Stimulated activated CD8-positive, alpha-beta memory T cell treated with anti-CD3 and anti-CD28 coated beads, Interleukin-15, amount 100 ng/mL, for 48 hours (primary cell): ENCODE measurements around the gene PLXNA1.

Source experiments
- DNase-seq, 2 donors: peaks; one replicate each; pipeline ENCODE4 v3.0.0-alpha.2; 2020; ENCODE audit warnings: low read depth in 2 of 2

The PLXNA1 gene

DNA sequence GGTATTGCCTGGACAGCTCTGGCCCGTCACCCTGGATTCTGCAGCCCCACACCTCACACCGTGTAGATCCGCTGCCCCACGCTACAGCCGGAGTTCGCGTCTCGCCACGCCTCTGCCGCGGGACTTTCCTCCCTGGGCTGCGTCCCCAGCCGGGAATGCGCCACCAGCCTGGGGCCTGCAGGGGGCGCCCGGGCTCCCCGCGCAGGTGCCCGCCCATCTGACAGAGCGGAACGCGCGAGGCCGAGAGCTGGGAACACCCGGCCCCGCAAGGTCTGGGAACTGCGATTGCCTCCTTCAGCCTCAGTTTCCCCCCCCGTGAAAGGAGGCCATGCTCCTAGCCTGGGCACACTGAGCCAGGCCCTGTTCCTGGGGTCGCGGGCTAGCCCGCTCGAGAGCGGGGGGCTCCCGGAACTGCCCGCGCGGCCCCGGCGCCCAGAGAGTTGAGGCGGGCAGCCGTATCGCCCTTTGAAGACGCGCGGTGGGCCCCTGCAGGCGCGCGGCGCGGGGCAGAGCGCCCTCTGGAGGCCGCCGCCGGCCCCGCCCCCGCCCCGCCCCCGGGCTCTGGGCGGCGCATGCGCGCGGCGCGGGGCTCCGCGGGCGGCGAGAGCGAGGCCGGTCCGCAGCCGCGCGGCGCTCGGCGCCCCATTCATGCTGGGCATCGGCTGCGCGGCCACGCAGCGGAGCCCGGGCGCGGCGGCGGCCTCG lies at the start of gene PLXNA1:
PLXNA1 (plus strand) TSS at position 645 of the 705 bp plus-strand sequence. CDS start 5,479 bp downstream, outside the sequence.
- DNase-seq, result peak; percentile 70 to 73

DNA sequence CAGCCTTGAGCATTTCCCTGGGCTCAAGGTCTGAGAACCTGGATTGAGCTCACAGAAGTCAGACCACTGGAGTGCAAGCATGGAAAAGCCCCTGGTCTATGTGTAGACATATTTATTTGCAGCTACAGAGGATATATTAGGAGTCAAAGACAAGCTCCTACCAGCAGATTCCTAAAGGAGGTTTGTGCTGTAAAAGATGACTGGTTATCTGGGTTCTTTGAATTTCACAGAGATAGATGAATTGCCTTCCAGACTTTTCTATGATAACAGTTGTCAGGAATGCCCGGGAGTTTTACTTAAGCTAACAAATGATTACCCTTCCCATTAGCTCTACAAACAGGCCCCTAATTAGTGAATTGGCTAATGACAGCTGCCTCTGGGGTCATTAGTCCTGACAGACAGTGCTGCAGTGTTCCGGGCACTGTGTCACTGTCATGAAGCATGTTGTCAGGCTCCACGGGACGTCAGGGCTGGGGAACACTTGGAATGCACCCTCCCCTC lies 48.8 kb upstream of the PLXNA1 start:
- DNase-seq, result no peak

DNA sequence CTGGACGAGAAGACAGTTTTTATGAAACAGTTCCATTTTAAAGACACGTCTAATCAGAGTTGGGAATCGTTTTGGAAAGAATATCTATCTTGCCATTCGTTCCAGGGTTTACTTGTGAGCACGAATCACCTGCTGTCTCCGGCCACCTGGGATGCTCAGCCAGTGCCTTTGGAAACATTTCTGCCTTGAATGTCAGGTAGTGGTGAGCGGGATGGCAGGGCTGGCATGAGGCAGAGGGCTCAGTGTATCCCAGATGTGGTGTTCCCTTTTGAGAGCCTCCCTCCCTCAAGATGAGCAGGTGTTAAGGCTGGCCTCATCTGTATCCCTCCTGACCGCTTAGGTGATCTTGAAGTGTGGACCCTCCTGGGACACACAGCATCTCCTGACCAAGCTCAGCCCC lies 47.9 kb upstream of the PLXNA1 start:
- no peak for DNase-seq

DNA sequence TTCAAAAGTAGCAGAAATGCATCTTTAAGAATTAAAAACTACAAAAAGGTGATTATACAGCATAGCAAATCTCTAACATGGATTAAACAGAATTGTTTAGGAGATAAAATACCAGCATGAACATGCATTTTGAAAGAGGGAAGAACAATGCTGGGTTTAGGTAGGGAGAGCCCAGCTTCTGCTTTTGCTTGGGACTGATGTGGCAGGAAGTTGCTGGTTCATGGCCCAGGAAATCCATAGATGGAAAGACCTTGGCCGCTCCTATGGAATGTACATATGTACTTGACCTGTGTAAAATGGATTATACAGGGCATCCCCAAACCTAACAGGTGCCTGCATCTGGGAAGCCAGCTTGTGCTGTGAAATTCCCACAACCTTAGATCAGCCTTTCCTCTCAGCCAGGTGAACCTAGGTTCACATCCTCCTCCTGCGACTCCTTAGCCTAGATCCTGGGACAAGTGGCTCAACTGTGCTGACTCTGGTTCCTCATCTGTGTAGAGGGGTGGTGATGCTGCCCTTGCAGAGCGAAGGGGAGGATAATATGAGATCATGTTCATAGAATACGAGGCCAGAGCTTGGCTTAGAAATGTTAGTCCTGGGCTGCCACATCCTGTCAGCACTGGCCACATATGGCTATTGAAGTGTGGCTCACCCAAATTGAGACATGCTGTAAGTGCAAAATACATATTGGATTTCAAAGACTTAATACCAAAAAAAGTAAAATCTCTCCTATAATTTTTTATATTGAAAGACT lies 47.0 kb upstream of the PLXNA1 start:
- no peak for DNase-seq

DNA sequence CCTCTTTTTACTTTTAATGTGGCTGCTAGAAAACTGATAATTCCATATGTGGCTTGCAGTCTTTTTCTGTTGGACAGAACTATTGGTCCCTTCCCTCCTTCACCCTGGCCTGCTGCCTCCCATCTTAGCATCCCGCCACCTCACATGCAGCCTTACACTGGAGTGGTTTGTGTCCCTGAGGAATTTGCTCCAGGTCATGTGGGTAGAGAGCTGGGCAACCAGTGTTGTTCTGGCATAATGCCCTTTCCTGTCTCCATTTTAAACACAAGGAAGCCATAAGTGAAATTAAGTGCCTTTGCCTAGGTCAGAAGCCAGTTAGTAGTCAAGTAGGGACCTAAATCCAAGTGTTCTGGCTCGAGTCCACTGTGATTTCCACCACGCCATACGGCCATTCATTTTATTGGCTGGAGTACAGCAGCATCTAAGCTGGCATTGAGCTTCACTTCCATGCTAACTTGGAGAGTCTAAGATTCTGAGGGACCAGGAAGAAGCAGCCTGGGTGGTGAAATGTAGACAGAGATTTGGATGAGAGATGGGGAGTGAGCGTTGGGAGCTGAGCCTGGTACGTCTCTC lies 46.0 kb upstream of the PLXNA1 start:
- DNase-seq, result no peak

DNA sequence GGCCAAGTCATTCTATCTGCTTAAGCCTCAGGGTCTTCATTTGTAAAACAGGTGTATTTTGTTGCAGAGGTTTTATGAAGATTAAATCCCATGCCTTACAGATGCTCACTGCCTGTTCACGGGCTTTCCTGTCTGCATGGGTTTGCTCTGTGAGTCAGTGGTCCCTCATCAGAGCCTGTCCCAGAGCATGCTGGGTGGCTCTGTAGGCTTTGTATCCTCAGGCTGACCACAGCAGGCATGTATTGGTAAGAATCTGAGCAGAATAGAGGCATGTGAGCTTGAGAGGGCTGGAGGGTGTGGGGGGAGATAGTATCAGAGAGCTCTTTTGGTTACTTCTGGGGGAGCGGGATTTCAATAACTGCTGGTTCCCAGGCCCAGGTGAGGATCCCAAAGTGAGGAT lies 45.4 kb upstream of the PLXNA1 start:
- DNase-seq, result no peak

DNA sequence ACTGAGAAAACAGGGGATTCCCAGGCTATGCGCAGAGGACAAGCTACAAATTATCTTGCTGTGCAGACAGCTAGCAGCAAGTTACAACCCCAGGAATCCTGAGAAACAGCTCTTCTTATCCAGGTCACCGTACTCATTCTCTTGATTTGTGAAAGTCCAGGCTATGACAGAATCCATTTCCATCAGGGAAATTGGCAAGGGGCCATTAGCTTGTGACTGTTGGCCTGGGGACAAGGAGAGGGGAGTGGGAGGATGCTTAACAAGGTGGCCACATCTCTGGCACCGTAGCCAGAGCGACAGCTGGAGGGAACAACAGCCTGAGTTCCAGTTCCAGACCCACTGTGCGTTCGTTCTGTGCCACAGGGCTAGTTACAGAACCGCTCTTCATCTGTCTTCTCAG lies 44.9 kb upstream of the PLXNA1 start:
- no peak for DNase-seq

DNA sequence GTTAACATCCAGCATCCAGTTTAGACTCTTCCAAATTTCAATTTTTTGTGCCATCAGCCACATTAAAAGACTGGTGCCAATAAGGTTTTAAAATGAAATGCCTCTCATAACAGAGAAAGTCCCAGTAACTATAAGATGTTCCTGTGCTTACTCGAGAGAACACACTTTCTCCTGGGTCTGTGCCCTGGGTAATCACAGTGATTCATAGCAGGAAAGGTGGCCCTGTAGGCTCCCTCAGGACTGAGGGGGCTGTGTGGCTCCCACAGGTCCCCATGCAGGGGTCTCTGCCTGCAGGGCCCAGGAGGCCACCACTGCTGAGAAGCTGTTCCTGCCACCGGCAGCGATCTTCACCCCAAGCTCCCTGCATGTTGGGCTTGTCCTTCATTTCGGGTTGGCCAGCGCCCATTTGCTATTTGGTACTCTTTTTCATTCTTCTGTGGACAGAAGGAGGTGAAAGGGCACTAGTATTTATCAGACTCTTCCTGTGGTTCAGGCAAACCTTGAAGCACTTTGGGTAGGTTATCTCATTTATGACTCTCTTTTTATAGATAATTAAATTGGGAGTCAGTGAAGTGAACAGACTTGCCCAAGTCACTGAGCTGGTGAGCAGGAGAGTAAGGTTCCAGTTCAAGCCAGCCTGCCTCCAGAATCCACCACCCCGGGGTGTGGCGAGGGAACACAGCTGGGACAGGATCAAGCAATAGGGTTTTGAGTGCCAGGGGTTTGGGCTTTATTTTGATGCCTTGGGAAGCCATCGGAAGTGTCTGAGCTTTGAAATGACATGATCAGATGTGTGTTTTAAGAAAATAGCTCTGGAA lies 44.2 kb upstream of the PLXNA1 start:
- DNase-seq, result no peak

DNA sequence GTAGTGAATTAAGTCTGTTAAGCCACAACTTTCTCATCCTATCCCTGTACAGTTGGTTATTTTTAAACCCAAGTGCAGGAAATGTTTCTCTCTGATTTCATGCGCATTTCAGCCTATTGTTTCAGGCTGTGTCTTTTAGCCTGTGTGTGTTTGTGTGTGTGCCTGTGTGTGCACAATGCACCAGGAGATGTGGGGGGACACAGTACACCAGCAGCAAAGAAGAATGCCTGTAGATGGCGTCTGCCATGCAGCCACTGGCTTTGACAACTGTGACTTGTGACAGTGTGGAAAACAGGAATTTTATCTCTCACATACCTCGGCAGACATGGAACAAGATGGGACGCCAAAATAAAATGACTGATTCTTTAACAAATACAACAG lies 43.6 kb upstream of the PLXNA1 start:
- DNase-seq, result no peak

DNA sequence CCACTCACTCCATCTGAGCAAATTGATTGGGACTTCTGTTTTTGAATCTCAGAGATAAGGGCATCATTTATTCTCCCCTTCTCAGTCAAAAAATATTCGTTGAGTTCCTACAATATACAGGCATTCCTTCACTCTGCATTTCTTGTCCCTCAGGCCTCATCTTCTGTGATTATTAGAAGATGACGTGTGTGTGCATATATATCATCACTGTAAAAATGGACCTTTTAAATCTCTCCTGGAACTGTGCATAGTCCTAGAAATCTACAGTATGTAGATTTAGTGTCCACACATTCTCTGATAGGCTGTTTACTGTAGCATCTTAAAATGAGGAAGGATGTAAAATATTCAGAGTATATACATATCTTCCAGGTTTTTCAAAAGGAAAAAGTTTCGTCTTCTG lies 43.2 kb upstream of the PLXNA1 start:
- DNase-seq, result no peak

DNA sequence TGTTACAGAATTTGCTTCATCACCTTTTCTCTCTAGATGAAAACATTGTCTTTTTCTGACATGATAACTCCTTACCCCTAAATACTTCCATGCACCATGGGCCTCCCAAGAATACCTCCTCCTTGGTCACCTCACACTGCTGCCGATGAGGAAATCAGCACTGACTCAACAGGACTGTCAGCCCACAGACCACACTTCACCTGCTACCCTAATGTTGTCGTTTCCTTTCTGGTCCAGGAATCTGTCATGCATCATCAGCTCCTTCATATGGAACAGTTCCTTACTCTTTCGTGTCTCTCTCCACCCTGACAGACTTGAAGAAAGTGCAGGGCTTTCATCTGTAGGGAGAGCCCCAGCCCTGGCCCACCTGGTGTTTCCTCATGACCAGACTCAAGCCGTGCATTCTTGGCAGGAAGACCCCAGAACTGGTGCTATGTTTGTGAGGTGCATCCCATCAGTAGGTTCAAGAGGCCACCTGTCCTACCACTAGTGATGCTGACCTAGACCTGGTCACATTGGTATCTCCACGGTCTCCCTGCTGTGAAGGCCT lies 41.1 kb upstream of the PLXNA1 start:
- DNase-seq, result no peak

DNA sequence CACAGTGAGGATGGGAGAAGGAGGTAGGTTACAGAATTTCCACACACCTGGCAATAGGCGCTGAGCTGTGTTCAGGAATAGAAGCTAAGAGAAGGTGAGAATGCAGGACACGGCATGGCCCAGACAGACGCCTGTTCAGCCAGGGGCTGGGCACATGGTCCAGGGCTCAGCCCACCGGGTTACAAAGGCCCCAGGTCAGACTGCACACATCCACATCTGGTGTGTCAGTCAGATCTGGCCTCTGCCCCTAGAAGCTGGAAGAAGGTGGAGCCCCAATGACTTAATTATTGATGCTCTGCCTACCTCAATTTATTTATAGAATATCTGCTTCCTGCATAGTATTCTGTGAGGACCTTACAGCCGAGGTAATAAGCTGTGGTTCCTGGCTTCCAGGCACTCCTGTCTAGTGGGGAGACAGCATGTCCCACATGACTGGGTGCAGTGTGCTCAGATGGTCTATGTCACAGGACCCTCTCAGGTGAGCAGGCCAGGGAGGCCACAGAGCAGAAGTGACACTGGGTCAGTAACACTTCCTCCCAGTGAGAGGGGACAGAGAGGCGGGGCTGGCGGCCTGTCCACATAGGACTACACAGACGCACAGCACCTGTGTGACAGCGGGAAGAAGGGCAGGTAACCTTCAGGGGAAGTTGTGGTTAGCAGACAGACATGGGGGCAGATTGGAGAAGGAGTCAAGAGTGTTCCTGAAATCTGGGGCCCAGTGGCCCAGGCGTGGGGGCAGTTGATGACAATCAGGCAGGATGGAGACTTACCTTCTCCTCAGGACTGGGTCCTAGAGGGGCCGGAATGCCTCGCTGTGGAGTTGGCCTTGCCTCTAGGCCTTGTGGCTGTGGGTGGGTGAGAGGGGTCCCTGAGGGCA lies 38.6 kb upstream of the PLXNA1 start:
- DNase-seq, result no peak

DNA sequence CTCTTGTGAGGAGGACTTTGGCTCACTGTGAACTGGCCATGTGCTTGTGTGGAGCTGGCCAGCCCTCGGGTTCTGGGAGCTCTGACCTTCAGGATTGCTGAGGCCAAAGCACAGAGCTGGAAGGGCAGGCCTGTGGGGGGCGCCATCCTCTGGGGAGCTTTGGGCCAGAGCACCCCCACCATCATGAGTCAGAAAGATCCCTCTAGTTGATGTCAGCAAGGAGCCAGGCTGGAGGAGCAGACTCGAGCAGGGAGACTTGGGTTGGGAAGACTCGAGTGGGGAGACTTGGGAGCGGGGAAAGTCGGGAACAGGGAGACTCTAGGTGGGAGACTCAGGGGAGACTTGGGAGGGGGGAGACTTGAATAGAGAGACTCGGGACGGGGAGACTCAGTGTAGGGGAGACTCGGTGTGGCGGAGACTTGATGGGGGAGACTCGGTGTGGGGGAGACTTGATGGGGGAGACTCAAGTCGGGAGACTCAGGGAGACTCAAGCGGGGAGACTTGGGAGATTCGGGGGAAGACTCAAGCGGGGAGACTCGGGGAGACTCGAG lies 37.7 kb upstream of the PLXNA1 start:
- no peak for DNase-seq

DNA sequence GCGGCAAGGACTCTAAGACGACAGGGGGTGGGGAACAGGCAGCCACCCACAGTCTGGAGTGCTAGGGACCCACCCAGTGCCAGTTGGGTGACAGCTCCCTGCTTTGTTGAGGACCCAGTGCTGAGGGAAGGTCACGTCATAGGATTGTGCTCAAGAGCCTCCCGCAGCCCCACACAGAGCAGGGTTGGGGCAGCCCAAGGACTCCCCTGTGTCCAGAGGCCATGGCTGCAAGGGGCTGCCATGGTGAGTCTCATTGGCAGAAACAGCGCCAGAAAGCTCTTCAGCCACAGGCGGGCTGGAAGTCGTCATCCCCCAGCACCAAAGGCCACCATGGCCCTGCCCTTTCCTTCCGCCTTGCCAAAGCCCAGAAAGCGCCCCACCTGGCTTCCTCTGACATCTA lies 37.0 kb upstream of the PLXNA1 start:
- no peak for DNase-seq

DNA sequence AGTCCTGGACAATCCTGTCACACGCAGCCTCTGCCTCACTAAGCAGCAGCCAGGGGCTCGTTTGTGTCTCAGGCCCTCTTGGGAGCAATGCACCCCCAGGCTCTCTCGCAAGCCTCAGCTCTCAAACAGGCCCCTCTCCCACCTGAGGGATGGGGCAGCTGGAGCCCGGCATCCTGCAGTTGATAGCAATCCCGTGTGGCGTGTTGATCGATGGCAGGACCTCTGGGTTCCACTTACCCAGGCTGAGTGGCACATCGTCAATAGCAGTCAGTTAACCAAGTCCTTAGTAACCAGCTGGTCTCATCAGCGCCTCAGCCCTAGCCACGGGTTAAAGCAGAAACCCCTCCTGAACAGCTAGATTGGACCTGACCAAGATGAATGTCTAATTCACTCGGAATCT lies 36.5 kb upstream of the PLXNA1 start:
- DNase-seq, result no peak

DNA sequence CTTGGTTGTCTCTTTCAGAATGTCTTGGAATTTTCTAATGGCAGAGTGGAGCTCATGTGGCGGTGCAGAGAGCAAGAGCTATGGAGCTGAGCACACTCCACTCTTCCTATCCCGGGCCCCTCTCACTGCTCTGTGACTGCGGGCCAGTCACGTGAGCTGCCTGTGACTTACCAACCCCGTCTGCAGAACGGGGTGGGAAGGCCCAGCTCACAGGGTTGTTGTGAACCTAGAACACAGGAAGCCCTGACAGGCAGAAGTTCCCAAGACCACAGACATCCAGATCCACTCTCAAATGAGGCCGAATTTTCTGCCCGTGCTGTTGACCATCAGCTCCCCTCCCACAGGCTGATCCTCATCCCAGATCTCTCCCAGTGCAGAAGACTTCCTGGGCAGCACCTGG lies 35.5 kb upstream of the PLXNA1 start:
- DNase-seq, result no peak

DNA sequence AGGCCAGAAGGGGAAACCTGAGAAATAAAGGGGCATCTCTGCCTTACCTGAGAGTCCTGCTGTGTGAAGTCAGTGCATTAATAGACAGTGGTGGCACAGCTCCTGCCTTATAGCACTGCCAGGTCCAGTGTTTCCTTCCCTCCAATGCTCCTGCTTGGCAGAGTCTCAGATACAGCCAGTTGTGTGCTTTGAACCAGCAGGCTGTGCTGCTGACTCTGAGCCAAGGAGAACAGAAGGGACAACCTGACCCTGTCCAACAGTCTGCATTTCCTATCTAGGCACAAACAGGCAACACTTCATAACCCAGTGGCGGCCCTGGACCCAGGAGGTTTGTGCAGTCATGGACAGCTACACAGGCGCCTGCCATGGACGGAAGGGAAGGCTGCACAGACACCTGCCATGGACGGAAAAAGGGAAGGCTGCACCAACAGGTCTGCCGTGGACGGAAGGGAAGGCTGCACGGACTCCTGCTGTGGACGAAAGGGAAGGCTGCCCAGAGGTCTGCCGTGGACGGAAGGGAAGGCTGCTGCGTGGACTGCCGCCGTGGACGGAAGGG lies 33.9 kb upstream of the PLXNA1 start:
- no peak for DNase-seq

DNA sequence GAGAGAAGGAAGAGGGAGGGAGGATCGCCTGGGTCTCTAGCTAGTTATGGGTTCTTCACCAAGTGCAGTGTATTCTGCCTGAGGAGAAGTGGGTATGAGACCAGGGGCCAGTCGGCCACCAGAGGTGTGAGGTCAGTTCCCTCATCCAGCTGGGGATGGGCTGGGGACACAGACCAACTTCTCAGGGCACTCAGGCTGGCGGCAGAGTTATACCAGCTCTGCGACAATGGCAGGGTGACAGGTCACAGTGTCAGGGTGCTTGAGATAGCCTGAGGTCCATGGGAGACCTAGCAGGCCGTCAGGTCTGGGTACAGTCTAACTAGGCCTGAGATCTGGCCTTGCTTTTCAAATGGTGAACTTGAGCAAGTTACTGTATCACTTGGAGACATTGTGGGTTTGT lies 31.4 kb upstream of the PLXNA1 start:
- DNase-seq, result no peak

DNA sequence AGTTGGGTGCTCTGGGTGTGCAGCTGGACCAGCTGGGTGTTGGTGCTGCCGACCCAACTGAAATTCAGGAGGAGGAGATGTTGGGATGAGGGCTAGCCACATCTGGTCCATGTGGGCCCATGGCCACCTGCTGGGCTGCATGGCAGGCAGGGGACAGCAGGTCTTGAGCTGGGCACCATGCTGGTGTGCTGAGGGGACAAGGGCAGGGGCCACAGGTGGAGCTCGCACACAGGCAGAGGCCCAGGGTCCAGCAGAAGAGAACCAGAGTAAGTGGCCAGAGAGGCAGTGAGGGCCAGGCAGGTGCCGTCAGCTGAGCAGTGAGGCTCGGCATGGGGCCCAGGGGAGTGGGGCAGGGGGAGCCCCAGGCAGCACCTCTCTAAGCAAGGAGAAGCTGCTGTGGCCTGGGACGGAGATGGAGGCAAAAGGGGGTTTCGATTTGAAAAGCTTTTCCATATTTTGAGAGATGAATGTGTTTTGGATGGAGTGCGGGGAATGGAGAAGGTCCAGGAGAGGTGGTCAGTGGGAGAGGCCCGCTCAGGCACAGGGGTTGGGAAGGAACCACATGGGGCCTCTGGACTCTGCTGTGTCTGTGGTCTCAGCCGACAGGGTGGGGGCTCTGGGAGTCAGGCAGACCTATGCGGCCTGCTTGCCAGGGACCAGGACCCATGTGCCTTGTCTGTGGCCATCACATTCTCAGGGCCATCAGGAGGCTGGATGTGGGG lies 30.5 kb upstream of the PLXNA1 start:
- no peak for DNase-seq
